ENCODE data around the gene PHLDA1. TPM values are rescaled to one million over a fixed set of nuclear protein-coding genes. Genes with fewer than 3 reads are reported as not detected.

The PHLDA1 gene
- total and polyA plus RNA-seq, 2 experiments from 2014 or later: 11.7 to 21.6 TPM

DNA sequence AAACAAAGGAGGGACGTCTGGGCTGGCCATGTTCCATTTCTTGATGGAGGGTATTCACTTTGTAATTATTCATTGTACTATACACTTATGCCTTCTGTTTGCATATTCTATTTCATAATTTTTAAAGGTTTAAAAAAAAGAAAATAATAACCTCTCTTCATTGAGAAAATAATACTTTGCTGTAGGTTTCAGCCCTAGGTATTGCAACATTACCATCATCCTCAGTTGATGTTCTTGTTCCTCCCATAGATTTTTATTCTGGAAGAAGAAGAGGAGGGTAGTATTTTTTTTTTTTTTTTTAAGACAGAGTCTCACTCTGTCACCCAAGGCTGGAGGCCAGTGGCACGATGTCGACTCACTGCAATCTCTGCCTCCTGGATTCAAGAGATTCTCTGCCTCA is 54.7 kb downstream of the PHLDA1 start:
- TF ChIP-seq EZH2phosphoT487 (IDR thresholded peaks at IDR 0.05; ENCODE audit: unreplicated experiment) (no peak), NANOG (IDR thresholded peaks at IDR 0.05; ENCODE audit: borderline replicate concordance) (no peak), JUNB (IDR thresholded peaks at IDR 0.05; ENCODE audit: unreplicated experiment) (no peak), CREB1 (CRISPR knock-in tag; IDR thresholded peaks at IDR 0.05; ENCODE audit: low read depth) (no peak), ZNF114 (CRISPR knock-in tag; IDR thresholded peaks at IDR 0.05) (no peak), STAT1 (IDR thresholded peaks at IDR 0.05; ENCODE audit: unreplicated experiment) (no peak), POLR2AphosphoS5 (IDR thresholded peaks at IDR 0.05; ENCODE audit: low read depth) (no peak), EZH2 (IDR thresholded peaks at IDR 0.05; ENCODE audit: low read depth, unreplicated experiment) (no peak)
- TF ChIP-seq, protein P1, sequence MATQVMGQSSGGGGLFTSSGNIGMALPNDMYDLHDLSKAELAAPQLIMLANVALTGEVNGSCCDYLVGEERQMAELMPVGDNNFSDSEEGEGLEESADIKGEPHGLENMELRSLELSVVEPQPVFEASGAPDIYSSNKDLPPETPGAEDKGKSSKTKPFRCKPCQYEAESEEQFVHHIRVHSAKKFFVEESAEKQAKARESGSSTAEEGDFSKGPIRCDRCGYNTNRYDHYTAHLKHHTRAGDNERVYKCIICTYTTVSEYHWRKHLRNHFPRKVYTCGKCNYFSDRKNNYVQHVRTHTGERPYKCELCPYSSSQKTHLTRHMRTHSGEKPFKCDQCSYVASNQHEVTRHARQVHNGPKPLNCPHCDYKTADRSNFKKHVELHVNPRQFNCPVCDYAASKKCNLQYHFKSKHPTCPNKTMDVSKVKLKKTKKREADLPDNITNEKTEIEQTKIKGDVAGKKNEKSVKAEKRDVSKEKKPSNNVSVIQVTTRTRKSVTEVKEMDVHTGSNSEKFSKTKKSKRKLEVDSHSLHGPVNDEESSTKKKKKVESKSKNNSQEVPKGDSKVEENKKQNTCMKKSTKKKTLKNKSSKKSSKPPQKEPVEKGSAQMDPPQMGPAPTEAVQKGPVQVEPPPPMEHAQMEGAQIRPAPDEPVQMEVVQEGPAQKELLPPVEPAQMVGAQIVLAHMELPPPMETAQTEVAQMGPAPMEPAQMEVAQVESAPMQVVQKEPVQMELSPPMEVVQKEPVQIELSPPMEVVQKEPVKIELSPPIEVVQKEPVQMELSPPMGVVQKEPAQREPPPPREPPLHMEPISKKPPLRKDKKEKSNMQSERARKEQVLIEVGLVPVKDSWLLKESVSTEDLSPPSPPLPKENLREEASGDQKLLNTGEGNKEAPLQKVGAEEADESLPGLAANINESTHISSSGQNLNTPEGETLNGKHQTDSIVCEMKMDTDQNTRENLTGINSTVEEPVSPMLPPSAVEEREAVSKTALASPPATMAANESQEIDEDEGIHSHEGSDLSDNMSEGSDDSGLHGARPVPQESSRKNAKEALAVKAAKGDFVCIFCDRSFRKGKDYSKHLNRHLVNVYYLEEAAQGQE (IDR thresholded peaks at IDR 0.05; ENCODE audit: unreplicated experiment): no peak
- TF ChIP-seq, protein P2, sequence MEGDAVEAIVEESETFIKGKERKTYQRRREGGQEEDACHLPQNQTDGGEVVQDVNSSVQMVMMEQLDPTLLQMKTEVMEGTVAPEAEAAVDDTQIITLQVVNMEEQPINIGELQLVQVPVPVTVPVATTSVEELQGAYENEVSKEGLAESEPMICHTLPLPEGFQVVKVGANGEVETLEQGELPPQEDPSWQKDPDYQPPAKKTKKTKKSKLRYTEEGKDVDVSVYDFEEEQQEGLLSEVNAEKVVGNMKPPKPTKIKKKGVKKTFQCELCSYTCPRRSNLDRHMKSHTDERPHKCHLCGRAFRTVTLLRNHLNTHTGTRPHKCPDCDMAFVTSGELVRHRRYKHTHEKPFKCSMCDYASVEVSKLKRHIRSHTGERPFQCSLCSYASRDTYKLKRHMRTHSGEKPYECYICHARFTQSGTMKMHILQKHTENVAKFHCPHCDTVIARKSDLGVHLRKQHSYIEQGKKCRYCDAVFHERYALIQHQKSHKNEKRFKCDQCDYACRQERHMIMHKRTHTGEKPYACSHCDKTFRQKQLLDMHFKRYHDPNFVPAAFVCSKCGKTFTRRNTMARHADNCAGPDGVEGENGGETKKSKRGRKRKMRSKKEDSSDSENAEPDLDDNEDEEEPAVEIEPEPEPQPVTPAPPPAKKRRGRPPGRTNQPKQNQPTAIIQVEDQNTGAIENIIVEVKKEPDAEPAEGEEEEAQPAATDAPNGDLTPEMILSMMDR (conservative IDR thresholded peaks at IDR 0.05; ENCODE audit: low read depth in 2 of 2): no peak
- TF ChIP-seq, protein P3, sequence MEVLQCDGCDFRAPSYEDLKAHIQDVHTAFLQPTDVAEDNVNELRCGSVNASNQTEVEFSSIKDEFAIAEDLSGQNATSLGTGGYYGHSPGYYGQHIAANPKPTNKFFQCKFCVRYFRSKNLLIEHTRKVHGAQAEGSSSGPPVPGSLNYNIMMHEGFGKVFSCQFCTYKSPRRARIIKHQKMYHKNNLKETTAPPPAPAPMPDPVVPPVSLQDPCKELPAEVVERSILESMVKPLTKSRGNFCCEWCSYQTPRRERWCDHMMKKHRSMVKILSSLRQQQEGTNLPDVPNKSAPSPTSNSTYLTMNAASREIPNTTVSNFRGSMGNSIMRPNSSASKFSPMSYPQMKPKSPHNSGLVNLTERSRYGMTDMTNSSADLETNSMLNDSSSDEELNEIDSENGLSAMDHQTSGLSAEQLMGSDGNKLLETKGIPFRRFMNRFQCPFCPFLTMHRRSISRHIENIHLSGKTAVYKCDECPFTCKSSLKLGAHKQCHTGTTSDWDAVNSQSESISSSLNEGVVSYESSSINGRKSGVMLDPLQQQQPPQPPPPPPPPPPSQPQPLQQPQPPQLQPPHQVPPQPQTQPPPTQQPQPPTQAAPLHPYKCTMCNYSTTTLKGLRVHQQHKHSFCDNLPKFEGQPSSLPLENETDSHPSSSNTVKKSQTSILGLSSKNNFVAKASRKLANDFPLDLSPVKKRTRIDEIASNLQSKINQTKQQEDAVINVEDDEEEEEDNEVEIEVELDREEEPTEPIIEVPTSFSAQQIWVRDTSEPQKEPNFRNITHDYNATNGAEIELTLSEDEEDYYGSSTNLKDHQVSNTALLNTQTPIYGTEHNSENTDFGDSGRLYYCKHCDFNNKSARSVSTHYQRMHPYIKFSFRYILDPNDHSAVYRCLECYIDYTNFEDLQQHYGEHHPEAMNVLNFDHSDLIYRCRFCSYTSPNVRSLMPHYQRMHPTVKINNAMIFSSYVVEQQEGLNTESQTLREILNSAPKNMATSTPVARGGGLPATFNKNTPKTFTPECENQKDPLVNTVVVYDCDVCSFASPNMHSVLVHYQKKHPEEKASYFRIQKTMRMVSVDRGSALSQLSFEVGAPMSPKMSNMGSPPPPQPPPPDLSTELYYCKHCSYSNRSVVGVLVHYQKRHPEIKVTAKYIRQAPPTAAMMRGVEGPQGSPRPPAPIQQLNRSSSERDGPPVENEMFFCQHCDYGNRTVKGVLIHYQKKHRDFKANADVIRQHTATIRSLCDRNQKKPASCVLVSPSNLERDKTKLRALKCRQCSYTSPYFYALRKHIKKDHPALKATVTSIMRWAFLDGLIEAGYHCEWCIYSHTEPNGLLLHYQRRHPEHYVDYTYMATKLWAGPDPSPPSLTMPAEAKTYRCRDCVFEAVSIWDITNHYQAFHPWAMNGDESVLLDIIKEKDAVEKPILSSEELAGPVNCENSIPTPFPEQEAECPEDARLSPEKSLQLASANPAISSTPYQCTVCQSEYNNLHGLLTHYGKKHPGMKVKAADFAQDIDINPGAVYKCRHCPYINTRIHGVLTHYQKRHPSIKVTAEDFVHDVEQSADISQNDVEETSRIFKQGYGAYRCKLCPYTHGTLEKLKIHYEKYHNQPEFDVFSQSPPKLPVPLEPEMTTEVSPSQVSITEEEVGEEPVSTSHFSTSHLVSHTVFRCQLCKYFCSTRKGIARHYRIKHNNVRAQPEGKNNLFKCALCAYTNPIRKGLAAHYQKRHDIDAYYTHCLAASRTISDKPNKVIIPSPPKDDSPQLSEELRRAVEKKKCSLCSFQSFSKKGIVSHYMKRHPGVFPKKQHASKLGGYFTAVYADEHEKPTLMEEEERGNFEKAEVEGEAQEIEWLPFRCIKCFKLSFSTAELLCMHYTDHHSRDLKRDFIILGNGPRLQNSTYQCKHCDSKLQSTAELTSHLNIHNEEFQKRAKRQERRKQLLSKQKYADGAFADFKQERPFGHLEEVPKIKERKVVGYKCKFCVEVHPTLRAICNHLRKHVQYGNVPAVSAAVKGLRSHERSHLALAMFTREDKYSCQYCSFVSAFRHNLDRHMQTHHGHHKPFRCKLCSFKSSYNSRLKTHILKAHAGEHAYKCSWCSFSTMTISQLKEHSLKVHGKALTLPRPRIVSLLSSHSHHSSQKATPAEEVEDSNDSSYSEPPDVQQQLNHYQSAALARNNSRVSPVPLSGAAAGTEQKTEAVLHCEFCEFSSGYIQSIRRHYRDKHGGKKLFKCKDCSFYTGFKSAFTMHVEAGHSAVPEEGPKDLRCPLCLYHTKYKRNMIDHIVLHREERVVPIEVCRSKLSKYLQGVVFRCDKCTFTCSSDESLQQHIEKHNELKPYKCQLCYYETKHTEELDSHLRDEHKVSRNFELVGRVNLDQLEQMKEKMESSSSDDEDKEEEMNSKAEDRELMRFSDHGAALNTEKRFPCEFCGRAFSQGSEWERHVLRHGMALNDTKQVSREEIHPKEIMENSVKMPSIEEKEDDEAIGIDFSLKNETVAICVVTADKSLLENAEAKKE (CRISPR knock-in tag; IDR thresholded peaks at IDR 0.05): no peak
- TF ChIP-seq, protein P4, sequence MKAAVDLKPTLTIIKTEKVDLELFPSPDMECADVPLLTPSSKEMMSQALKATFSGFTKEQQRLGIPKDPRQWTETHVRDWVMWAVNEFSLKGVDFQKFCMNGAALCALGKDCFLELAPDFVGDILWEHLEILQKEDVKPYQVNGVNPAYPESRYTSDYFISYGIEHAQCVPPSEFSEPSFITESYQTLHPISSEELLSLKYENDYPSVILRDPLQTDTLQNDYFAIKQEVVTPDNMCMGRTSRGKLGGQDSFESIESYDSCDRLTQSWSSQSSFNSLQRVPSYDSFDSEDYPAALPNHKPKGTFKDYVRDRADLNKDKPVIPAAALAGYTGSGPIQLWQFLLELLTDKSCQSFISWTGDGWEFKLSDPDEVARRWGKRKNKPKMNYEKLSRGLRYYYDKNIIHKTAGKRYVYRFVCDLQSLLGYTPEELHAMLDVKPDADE (IDR thresholded peaks at IDR 0.05): no peak
- Histone ChIP-seq H3K4me1 (ENCODE audit: insufficient read depth) (peaks cover 25% of the 10 kb centered on the region; the same call in 1 of the 2 replicates), H3K27me3 (ENCODE audit: insufficient read depth) (no peaks in the 10 kb centered on the region), H3K36me3 (ENCODE audit: insufficient read depth) (no peaks in the 10 kb centered on the region), H3K4me2 (no peak overlapping the region), H3K79me2 (replicated peaks; ENCODE audit: insufficient read depth) (no peaks in the 10 kb centered on the region), H4K20me1 (replicated peaks; ENCODE audit: insufficient read depth) (no peaks in the 10 kb centered on the region), H2AFZ (no peak overlapping the region), H3F3A (replicated peaks; ENCODE audit: low read depth) (no peaks in the 10 kb centered on the region), H3K27ac (ENCODE audit: low read depth) (no peak overlapping the region), H3K9me2 (ENCODE audit: insufficient read depth) (no peaks in the 10 kb centered on the region), H3K4me3 (no peak overlapping the region)
- H3K9me3 Mint-ChIP-seq: no peaks in the 10 kb centered on the region
- ATAC-seq (no peak), DNase-seq (ENCODE audit: low spot score) (no peak)
- H3K27ac Mint-ChIP-seq: no peak overlapping the region
- H3K27me3 Mint-ChIP-seq (ENCODE audit: insufficient read depth, low read depth, poor library complexity): peaks cover 6% of the 10 kb centered on the region
- H3K36me3 Mint-ChIP-seq (ENCODE audit: low read depth): no peaks in the 10 kb centered on the region
- H3K4me1 Mint-ChIP-seq: peaks cover 23% of the 10 kb centered on the region
- no peak overlapping the region for H3K4me3 Mint-ChIP-seq
